ENCODE data around the gene CCDC9B.

Gene CCDC9B

DNA sequence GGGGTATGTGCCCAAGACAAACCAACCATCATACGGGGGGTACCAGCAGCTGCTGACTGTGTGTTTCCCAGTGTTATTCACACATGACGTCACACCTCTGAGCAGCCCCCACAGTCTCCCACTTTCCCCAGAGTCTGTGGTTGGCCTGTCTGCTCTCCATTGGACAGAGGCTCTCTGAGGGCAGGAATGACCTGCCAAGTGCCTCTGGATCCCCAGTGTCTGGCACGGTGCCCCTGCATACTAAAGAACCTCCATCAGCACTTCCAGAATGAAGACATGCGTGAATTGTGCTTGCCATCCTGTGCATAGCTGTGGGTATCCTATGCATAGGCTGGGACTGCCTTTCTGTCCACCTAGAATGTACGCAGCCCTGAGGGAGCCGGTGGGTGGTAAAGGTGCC, 3.5 kb upstream of the CCDC9B start:
- DNase-seq = no peak

DNA sequence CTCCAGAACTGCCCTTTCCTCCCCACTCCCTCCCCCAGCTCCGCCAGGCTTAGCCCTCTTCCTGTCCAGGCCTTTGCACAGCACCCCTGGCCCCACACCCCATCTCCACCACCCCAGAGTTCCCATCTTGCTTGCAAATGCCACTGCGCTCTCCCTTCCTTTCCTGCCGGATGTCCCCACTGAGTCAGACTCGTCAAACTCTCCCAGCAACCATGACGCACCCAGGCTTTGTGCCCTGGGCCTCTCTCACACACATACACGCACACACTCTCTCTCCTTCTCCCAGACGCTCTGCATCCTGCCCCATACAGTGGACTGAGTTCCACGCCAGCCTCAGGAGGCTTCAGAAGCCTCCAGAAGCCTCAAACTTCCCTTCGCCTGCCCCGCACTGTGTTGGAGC, 2.8 kb upstream of the CCDC9B start:
- no peak for DNase-seq

DNA sequence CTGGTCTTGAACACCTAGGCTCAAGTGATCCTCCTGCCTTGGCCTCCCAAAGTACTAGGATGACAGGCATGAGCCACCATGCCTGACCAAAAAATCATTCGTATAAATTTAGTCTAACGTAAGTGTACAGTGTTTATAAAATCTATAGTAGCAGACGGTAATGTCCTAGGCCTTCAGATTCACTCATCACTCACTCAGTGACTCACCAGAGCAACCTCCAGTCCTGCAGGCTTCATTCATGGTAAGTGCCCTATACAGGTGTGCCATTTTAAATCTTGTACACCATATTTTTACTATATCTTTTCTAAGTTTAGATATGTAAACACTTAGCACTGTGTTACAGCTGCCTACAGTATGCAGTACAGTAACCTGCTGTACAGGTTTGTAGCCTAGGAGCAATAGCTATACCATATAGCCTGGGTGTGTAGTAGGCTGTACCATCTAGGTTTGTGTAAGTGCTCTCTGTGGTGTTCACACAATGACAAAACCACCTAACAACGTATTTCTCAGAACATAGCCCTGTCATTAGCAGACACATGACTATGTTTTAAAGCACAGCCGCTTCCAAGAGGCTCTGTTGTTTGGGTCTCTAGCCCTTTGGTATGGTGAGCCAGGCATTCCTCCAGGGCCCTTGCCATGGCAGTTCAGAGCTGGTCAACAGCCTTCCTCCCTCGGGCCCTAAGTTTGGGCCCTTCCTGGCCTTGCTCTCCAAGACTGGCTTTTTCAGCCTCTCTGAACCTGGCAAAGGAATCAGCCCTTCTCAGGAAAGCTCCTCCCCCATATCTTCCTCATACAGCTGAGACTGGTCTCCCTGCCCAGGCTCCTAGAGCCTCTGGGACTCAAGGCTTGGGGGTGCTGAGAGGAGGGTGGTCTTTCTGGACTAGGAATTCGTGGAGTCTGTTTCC, 1.9 kb upstream of the CCDC9B start:
- DNase-seq = no peak

DNA sequence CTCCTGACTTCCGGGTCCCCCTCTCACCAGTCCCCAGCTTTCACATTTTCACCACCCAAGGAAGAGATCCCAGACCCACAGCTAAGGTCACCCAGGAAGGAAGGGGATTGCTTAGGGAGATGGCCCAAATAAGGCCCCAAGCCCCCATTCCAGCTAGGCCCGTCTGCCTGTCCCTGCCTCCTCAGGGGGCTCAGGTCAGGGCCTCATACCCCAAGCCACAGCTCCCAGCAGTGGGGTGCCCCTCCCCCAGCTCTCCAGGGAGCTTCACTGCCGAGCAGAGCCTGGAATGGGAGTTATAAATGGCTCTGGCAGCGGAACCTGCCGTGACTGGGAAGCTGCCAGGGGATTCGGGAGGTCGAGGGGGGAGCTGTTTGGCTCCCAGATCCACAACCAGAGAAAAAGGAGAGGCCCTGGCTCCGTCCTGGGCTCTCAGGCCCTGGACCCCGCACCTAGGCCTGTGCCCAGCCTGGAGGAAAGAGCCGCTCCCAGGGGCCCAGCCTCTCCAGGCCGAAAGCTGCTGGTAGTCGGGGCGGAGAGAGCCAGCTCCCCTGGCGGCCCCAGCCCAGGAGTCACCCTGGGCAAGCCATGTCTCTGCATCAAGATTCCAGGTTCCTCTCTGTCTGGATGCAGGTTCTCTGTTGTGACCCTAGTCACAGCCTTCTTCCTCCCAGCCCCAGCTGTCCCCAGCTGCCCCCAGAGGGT, 550 bp downstream of the CCDC9B start:
- no peak for DNase-seq

DNA sequence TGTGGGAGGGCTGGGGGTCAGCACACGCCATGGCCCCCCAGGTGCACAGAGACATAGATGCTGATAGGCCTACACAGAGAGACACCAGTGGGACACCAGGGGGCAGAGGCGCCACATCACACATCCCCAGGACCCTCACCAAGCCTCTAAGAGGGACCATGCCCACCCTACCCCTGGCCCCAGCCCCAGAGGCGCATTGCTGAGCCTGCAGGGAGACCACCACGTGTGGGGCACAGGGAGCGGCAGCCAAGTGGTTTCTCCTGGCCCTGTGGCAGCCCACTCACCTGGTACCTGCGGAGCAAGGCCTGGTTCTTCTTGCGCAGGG, 1.2 kb downstream of the CCDC9B start:
- DNase-seq = no peak

DNA sequence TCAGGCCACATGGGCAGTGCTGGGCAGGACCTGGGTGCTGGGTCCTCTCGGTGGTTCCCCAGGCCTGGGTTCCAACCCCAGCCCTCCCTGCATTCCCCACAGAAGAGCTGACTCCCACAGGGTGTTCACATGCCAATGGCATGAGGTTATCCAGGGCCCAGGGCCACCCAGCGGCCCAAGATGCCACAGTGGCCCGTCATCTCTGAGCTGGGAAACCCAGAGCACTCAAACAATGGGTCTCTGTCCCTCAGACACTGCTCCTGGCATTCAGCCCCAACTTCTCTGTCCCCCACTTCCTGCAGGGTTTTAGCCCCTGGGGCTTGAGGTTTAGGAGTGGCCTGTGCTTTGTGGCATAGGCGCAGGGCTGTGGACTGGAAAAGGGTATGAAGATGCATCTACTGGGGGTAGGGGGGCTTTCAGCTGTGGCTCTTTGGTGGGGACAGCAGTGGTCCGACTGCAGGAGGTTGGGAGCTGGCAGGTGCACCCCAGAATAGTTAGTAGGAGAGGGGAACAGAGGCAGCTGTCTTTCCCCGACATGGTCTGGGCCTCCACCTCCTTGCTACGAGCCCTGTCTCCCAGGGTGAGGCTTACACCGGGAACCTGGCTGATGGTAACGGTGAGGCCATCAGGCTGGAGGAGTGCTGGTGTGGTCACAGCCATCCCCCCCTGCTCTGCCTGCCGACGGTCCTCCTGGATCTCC, 1.7 kb downstream of the CCDC9B start:
- DNase-seq = no peak

DNA sequence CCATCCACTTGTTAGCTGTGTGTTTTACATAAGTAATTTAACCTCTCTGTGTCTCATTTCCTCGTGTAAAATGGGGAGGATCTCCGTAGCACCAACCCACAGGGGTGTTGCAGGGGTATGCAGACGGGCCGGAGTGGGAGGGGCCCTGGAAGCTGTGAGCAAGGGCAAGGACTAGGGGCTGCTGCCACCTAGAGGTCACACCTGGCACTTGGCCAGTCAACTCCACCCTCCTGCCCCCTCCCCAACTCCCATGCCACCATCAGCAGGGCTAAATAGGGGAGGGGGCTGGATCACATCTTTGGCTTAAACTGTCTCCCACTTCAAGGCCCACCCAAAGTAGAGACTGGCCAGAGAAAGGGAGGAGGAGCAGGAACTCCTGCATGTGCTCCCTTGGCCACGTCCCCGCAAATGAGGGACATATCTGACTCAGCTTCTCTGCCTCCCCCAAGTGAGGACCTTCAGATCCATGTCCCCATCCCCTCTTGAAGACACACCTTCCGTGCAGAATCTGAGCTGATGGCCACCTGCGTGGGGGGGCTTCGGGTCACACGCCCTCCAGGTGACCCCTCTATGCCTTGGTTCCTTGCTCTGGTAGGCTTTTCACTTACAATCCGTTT, 2.6 kb downstream of the CCDC9B start:
- peak in 1 of 2 experiments; percentile 30 for DNase-seq

DNA sequence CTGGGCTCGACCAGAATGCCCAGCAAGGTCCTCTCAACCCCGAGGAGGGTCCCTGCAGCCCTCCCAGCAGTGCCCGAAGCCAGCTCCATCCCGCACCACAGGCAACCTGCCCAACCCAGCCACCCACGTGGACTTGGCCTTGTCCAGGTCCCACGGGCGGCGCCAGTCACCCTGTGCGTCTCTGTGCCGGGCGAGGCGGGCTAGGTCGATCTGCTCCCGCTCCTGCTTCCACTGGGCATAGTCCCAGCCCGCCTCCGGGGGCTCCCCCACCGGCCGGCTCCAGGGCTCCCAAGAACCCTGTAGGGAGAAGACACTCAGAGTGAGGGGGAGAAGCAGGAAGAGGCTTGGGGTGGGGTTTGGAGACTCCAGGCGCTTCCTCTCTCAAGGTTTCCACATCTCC, 3.1 kb downstream of the CCDC9B start:
- no peak for DNase-seq

DNA sequence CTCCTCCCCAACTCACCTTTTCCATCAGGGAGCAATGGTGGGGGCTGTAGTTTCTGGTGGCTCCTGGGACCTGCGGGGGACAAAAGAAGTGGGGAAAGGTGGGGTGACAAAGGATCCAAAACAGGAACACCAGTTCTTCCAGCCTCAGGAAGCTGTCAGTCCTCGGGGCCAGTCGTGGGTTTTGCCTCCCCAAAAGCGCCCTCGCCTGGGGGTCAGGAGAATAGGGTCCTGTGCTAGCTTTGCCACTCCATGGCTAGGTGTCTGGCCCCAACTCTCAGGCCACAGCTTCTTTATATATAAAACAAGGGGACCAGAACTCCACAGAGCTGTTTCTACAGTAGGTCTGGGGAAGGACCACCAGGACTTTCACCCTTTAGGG, 4.0 kb downstream of the CCDC9B start:
- no peak for DNase-seq

DNA sequence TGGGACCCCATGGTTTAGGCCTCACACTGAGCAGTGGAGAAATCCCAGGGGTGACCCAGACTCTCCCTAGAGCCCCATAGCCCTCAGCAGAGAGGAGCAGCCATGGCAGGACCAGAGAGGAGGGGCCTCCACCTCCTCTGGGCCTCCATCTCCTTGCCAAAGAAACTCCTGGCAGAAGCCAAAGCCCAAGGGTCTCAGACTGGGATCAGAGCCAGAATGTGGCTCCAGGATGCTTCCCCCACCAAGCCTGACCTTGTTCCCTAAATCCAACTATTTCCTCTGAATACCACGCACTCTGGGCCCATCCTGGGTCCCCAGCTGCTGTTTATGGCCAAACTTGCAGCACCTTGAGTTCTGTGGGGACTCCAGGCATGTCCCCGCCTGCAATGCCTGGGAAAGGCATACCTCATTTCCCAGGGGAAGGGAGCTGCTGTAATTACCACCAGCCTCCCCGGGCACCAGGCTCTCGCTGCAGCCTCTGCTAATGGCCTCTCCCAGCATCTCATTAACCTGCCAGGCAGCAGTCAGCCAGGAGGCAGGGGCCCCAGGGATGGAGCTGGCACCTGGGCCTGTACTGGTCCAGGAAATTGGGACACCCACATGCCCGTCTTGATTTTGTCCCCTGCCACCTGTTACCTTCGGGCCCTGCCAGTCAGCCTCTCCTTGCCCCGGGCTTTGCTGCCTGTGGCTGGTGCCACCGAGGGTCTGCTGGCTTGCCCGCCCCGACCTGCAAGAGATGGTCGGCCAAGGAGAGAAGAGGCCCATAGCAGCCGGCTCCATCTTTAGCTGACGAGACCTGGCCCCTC, 4.6 kb downstream of the CCDC9B start:
- DNase-seq = no peak

DNA sequence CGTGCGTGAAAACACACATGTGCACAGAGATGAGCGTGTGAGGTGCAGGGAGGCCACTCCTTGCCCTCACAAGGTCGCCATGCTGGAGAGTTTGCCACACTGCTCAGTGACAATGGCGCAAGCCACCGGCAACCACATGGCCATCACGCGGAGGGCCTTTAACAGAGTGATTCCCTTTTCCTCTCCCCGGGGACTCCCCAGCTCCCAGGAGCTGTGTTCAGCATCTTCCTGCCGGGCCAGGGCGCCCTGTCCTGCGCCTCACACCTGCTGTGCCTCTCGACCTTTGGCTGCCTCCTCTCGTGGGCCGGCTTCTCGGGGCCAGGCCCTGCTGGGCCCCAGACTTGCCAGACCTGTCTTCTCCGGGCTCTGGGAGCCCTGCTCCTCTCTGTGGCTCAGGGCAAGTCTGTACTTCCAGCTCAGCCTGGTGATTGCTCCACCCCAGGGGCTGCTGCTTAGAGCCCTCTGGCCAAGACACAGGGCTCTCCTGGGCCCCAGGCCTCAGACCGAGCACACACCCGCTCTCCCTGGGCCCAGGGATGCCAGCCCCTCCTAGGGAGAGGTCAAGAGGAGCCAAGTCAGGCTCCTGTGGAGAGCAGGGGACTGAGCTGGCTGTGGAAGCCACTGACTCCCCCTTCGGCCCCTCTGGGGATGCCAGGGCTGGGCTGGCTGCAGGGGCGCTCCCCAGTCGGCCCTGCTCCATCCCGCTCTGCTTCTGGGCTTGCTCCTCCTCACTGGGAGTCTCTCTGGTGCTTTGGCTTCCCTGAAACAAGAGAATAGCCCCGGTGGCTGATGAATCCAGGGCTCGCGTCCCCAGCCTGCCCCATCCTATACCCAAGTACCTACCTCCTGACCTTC, 5.6 kb downstream of the CCDC9B start:
- DNase-seq = no peak

DNA sequence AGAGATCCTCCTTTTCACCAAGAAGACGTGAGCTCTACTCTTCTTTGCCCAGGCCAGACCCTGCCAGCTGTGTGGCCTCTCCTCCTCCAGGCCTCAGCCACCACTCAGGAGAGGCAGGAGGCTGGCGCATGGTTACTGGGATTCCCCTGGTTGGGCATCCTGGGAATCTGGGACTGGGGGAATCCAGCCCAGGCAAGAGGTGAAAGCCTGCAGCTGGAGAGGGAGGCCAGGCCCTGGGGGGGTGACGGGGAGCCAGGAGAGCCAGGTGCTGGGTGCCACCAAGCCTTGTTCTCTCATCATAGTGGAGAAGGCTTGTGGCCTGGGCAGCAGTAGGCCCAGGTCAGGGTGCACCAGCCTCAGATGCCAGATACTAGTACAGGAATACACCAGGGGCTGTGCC, 6.2 kb downstream of the CCDC9B start:
- no peak for DNase-seq

DNA sequence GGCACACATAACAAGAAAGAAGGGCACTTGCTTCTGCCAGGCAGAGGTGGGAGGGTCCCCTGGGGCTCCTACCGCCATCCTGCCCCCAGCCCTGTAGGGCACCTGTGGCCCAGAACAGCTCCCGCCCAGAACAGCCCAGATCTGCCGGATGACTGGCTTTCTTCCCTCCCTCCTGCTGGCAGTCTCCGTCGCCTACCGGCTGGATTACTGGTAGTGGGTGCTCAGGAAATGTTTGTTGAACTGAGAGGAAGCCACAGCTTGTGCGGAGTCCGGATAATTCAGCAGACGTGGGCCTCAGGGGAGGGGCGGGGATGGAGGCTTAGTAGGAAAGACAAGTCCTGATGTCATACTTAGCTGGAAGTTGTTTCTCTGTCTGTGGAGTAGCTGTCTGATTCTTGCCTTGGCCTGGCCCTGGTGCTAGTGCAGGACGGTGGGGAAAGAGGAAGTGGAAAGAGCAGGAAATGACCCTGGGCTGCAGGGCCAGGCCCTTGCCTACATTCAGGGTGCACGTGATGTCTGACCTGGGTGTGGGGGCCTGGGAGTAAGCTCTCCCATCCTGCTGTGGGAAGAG, 6.7 kb downstream of the CCDC9B start:
- no peak for DNase-seq

DNA sequence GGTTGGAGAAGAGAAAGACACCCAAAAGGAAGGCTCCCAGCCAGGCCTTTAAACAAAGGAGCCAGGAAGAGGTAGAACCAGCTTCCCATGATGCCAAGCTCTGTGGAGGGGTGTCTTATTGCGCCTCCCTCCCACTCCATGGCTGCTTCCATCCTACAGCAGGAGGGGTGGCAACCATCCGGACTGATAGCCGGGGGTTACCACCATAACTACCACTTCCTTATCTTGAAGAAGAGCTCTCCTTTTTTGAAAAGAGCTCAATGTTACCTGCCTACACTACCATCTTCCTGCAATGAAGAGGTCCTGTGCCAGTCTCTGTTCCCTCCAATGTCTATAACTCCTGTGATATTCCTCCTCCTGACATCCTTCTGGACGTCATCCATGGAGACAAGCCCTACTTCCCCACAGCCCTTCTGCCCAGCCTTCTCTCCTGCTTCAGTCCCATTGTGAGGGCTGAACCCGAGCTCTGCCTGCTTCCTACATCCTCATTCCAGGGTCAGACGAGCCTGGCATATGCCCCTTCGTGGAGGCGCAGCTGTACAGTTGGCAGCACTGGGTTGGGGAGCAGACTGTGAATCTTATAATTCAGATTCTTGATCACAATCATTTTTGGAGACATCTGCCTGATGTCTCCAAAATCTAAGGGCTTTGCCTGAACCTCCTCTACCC, 8.5 kb downstream of the CCDC9B start:
- DNase-seq = no peak

DNA sequence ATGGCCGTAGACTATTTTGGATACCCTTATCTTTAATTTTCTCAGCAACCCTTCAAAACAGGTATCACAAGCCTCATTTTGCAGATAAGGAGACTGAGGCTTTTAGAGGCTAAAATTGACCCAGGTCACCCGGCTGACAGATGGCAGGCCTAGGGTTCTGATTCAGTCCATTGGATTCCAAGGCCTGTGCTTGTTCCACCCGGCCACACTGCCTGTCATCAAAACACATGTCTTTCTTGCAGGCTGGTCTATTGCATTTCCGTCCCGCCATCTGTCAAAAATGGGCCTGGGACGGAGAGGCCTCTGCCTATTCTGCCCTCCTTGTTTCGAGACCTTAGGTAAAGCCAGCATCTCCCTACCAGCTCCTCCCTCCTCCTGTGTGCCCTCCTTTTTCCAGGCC, 9.1 kb downstream of the CCDC9B start:
- DNase-seq = no peak

DNA sequence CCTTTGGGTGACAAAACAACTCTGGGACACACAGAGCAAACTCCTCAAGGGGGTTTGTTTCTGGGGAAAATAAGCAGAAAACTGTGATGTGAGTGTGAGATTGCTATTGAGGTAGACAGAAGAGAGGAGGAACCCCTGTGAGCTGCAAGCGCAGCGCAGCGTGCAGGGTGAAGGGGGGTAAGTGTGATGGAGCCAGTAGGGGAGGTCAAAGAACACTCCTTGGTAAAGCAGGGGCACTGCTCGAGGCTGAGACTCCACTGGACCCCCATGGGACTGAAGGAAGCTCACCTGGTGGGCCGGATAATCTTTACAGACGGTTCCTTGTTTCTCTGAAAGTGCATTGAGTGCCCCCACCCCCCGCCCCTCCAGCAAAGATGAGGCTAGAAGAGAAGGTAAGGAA, 9.7 kb downstream of the CCDC9B start:
- DNase-seq = no peak

DNA sequence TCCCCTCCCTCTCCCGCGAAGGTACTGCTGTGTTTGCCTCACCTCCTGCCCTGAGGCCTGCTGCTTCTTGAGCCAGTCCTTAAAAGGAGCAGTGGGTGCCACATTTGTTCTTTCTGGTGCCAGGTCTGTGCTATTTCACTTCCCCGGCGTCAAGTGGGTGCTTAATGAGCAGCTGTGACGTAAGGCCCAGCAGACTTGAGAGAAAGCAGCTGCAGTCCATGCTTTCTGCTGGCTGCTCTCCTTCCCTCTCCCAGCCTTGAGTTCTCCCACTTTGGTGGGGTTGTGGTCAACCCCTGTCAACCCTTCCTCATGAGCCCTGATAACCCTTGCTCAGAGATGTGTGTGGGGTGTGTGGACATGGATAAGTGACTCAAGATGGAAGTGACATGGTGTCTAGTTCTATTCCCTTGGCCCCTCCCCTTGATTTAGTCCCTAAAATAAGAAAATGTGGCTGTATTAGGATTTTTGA, 10.3 kb downstream of the CCDC9B start:
- no peak for DNase-seq

DNA sequence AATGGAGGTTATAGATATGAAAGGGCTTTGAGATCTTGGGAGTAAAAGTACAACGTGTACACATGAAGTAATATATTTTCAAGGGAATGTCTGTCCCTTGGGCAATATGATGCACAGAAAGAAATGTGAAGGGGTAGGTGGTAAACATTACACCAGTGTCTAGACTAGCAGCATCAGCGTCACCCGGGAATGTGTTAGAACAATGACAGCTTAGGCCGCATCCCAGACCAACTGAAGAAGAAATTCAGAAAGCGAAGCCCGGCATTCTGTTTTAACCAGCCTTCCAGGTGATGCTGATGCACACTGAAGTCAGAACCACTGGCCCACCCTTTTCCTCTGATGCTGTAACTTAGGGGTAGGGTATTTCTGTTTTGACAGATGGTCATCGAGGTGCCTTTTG, 10.9 kb downstream of the CCDC9B start:
- DNase-seq = no peak

DNA sequence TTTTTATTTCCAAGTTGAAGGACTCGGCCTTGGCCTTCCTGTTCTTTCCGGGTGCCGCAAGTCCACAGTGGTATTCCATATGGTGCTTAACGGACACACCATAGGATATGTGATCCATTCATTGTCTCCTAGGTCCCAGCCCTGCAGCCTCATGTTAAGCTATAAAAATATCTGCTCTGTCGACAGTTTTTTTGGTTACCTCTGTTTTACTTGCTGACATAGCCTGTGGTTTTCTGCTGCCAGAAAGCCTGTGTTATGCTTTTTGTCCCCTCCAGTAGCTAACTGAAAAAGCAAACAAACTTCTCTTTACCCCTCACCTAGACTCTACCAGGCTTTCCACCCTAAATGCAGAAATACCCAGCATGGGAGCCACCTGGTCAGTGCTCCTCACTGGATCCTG, 12.0 kb downstream of the CCDC9B start:
- DNase-seq = no peak

DNA sequence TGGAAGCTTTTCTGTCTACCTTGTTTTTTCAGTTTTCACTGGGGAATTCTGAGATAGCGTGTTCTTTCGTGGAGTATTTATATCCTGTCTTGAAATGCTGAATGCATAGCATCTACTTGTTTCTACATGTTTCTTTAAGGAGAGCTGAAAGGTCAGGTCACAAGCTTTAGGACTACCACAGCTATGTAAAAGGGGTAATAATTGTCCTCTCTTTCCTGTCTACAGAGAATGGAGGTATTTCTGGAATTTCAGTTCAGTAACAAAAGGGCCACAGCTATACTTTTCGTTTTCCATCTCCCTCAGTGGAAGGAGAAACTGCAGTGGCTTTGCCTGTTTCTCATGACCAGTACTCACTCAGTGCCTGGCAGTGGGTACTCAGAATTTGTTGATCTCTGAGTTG, 12.6 kb downstream of the CCDC9B start:
- no peak for DNase-seq

DNA sequence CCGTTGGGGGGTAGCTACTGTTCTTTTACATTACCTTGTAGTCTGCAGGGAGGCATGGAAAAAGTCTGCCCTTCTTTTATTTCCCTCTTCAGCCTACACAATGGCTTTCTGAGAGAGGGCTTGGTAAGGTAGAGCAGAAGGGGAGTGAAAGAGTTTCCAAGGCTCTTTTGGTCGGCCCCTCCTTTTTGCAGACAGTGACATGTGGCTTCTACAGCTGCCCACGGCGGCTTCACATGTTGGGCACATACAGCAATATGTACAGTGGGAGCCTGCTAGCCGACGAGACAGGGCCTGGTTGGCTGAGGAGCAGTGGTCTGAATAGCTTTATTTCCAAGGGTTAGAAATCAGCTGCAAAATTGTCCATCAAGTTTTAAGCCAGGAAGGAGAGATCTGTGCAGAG, 13.3 kb downstream of the CCDC9B start:
- DNase-seq = no peak
